H1 (cell line): ENCODE results near the gene AIF1L.

Experiments used
- ASH2L ChIP-seq: fragments of 200-600, 300-600 bp; sonication (generic); IDR thresholded peaks from one replicate; pipeline ENCODE4 v1.7.1; 2017; ENCODE audit warnings: low read length
- BRCA1 ChIP-seq: IDR thresholded peaks from 2 replicates; pipeline ENCODE4 v1.6.1; 2012; ENCODE audit warnings: low read depth, low read length, improper control_type of control experiment
- EZH2 ChIP-seq: fragments of 200-600 bp; sonication (generic); IDR thresholded peaks from 2 replicates; pipeline ENCODE4 v1.7.1; 2012; ENCODE audit warnings: low read depth, mild to moderate bottlenecking, moderate library complexity, low read length, inconsistent platforms; ENCODE audit not compliant: severe bottlenecking
- KDM1A ChIP-seq: fragments of 200-600, 300-600 bp; sonication (generic); IDR thresholded peaks from 2 replicates; pipeline ENCODE4 v1.7.1; 2016; ENCODE audit warnings: mild to moderate bottlenecking, low read length, borderline replicate concordance
- MAX ChIP-seq: IDR thresholded peaks from 2 replicates; pipeline ENCODE4 v1.6.1; 2012; ENCODE audit warnings: inconsistent platforms
- RAD21 ChIP-seq, 2 experiments: IDR thresholded peaks in 1 of 2; conservative IDR thresholded peaks in 1 of 2; 2 replicates each; pipeline ENCODE4 v1.6.1; 2011; ENCODE audit warnings: low read depth in 2 of 2, low read length in 2 of 2, improper control_type of control experiment in 1 of 2, inconsistent platforms in 1 of 2, mild to moderate bottlenecking in 1 of 2, moderate library complexity in 1 of 2
- RFX5 ChIP-seq: IDR thresholded peaks from 2 replicates; pipeline ENCODE4 v1.6.1; 2011; ENCODE audit warnings: low read depth, low read length, improper control_type of control experiment, borderline replicate concordance
- SIN3A ChIP-seq, 2 experiments: IDR thresholded peaks in 1 of 2; conservative IDR thresholded peaks in 1 of 2; 2 replicates each; pipeline ENCODE4 v1.6.1; 2011 to 2012; ENCODE audit warnings: low read length in 2 of 2, improper control_type of control experiment in 1 of 2, low read depth in 1 of 2, mild to moderate bottlenecking in 1 of 2
- SP2 ChIP-seq: IDR thresholded peaks from 2 replicates; pipeline ENCODE4 v1.6.1; 2012; ENCODE audit warnings: mild to moderate bottlenecking, low read length, inconsistent platforms
- TAF1 ChIP-seq: IDR thresholded peaks from 2 replicates; pipeline ENCODE4 v1.6.1; 2011; ENCODE audit warnings: mild to moderate bottlenecking, low read depth, low read length
- TEAD4 ChIP-seq: IDR thresholded peaks from 2 replicates; pipeline ENCODE4 v1.6.1; 2012; ENCODE audit warnings: low read depth, low read length, inconsistent platforms, mixed read lengths
- YY1 ChIP-seq: IDR thresholded peaks from 2 replicates; pipeline ENCODE4 v1.6.1; 2011; ENCODE audit warnings: low read depth, mild to moderate bottlenecking, low read length
- TF ChIP-seq, protein P1 (sequence below), 3 experiments: IDR thresholded peaks; 1 replicate in 2 of 3; 2 replicates in 1 of 3; pipeline versions ENCODE4 v1.5.1 to v1.6.1; 2011; ENCODE audit warnings: low read length in 3 of 3, mild to moderate bottlenecking in 3 of 3, inconsistent platforms in 2 of 3, low read depth in 1 of 3, moderate library complexity in 1 of 3; ENCODE audit not compliant: insufficient read depth in 1 of 3; ENCODE audit errors: control extremely low read depth in 1 of 3
- TF ChIP-seq, protein P2 (sequence below): IDR thresholded peaks from 2 replicates; pipeline ENCODE4 v1.6.1; 2012; ENCODE audit warnings: low read length, inconsistent platforms

DNA sequence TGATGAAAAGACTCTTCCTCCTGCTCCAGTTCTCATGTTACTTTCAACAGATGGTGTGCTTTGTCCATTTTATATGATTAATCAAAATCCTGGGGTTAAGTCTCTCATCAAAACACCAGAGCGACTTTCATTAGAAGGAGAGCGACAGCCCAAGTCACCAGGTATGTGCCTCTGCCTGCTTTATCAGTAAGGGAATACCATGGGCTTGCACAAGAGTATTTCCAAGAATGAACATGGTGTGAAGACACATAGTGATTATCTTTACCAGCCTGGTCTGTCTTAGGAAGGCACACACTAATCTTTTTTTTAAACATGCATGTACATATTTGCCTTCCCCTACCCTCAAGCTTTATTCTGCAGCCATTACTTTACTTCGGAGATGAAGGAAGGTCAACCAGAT, 44.2 kb downstream of the AIF1L start:
- TF ChIP-seq EZH2 = no peak
- TF ChIP-seq, protein P1, sequence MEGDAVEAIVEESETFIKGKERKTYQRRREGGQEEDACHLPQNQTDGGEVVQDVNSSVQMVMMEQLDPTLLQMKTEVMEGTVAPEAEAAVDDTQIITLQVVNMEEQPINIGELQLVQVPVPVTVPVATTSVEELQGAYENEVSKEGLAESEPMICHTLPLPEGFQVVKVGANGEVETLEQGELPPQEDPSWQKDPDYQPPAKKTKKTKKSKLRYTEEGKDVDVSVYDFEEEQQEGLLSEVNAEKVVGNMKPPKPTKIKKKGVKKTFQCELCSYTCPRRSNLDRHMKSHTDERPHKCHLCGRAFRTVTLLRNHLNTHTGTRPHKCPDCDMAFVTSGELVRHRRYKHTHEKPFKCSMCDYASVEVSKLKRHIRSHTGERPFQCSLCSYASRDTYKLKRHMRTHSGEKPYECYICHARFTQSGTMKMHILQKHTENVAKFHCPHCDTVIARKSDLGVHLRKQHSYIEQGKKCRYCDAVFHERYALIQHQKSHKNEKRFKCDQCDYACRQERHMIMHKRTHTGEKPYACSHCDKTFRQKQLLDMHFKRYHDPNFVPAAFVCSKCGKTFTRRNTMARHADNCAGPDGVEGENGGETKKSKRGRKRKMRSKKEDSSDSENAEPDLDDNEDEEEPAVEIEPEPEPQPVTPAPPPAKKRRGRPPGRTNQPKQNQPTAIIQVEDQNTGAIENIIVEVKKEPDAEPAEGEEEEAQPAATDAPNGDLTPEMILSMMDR (IDR thresholded peaks at IDR 0.05; ENCODE audit: control extremely low read depth in 1 of 3, insufficient read depth in 1 of 3, low read depth in 1 of 3, low read length in 3 of 3) = no peak
- no peak for TF ChIP-seq SP2
- TF ChIP-seq TAF1 = no peak
- TF ChIP-seq TEAD4 = no peak
- TF ChIP-seq KDM1A = no peak
- TF ChIP-seq RFX5 = no peak
- no peak for TF ChIP-seq RAD21 (IDR thresholded peaks at IDR 0.05 in 1 of 2, conservative IDR thresholded peaks at IDR 0.05 in 1 of 2; ENCODE audit: low read depth in 2 of 2, low read length in 2 of 2)
- TF ChIP-seq MAX = no peak
- TF ChIP-seq ASH2L = no peak
- TF ChIP-seq, protein P2, sequence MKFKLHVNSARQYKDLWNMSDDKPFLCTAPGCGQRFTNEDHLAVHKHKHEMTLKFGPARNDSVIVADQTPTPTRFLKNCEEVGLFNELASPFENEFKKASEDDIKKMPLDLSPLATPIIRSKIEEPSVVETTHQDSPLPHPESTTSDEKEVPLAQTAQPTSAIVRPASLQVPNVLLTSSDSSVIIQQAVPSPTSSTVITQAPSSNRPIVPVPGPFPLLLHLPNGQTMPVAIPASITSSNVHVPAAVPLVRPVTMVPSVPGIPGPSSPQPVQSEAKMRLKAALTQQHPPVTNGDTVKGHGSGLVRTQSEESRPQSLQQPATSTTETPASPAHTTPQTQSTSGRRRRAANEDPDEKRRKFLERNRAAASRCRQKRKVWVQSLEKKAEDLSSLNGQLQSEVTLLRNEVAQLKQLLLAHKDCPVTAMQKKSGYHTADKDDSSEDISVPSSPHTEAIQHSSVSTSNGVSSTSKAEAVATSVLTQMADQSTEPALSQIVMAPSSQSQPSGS = no peak
- no peak for TF ChIP-seq SIN3A (conservative IDR thresholded peaks at IDR 0.05 in 1 of 2, IDR thresholded peaks at IDR 0.05 in 1 of 2; ENCODE audit: low read depth in 1 of 2, low read length in 2 of 2)
- no peak for TF ChIP-seq YY1
- no peak for TF ChIP-seq BRCA1
